NT2/D1 (cell line): Measurements from ENCODE around the gene FAM53A.

Experiments used
- DNase-seq: peaks from one replicate; pipeline ENCODE4 v3.0.0-alpha.2; 2011; ENCODE audit warnings: low read depth, low spot score
- H3K27me3 ChIP-seq: 2 replicates; pipeline ENCODE4 v1.6.0; 2011; ENCODE audit warnings: mild to moderate bottlenecking; ENCODE audit not compliant: insufficient read length, insufficient read depth
- H3K36me3 ChIP-seq: 2 replicates; pipeline ENCODE4 v1.6.1; 2011; ENCODE audit warnings: mild to moderate bottlenecking, low read length, mixed read lengths; ENCODE audit not compliant: insufficient read depth, insufficient read length
- H3K4me1 ChIP-seq: 2 replicates; pipeline ENCODE4 v1.5.1; 2011; ENCODE audit not compliant: insufficient read depth, insufficient read length
- H3K4me3 ChIP-seq: 2 replicates; pipeline ENCODE4 v1.5.1; 2011; ENCODE audit warnings: low read depth; ENCODE audit not compliant: insufficient read length
- H3K9ac ChIP-seq: 2 replicates; pipeline ENCODE4 v1.6.0; 2011; ENCODE audit warnings: low read depth; ENCODE audit not compliant: insufficient read length
- H3K9me3 ChIP-seq: 2 replicates; pipeline ENCODE4 v1.5.1; 2011; ENCODE audit warnings: mild to moderate bottlenecking, low read length; ENCODE audit not compliant: insufficient read depth
- SUZ12 ChIP-seq: IDR thresholded peaks from 2 replicates; pipeline ENCODE4 v1.6.1; 2011; ENCODE audit not compliant: insufficient read length, insufficient read depth; ENCODE audit errors: extremely low read depth
- YY1 ChIP-seq: IDR thresholded peaks from 2 replicates; pipeline ENCODE4 v1.6.1; 2011; ENCODE audit not compliant: insufficient read length, insufficient read depth
- ZNF274 ChIP-seq: IDR thresholded peaks from 2 replicates; pipeline ENCODE4 v1.6.1; 2011; ENCODE audit warnings: mild to moderate bottlenecking, low read depth, low read length

Gene FAM53A

DNA sequence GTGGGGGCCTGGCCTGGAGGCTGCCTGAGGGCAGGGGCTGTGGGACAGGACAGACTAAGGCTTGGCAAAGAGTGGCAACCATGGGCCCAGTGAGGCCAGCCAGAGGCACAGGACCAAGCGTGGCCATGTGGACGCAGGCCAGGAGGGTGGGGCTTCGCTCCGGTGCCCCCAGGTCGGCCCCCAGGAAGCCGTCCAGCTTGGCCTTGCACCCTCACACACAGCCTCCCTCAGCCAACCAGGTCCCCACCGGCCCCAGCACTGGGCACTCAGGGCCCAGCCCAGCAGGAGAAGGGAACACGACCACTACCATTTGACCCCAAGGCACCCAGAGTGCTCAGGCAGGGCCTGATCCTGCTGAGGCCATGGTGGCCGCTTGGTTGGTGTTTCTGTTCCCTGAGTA lies 57.2 kb downstream of the FAM53A start:
- Histone ChIP-seq H3K9me3 (no peaks in the 10 kb centered on the region; the same call in 1 of the 2 replicates), H3K36me3 (no peaks in the 10 kb centered on the region), H3K4me1 (no peaks in the 10 kb centered on the region), H3K9ac (no peak overlapping the region), H3K27me3 (no peaks in the 10 kb centered on the region), H3K4me3 (no peak overlapping the region)
- TF ChIP-seq YY1 = no peak
- no peak for TF ChIP-seq SUZ12
- TF ChIP-seq ZNF274 = no peak
- no peak for DNase-seq

DNA sequence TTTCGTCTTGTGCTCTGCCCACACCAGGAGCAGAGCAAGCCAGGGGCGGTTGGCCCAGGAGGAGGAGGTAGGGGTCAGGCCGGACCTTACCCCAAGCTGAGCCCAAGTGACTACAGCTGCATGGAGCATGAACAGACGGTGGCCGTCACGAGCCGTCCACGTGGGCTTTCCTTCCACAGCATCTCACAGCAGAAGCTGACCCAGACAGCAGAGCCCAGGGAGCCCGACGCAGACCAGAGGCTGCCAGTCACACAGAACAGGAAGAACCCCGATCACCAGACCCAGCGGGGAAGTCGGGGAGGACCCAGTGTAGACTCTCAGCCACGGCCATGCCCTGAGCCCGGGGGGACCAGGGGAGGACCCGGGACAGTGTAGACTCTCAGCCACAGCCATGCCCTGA lies 58.0 kb downstream of the FAM53A start:
- H3K4me1 ChIP-seq = no peaks in the 10 kb centered on the region
- H3K4me3 ChIP-seq = no peak overlapping the region
- H3K9ac ChIP-seq = no peak overlapping the region
- H3K9me3 ChIP-seq = no peaks in the 10 kb centered on the region; the same call in 1 of the 2 replicates
- no peaks in the 10 kb centered on the region for H3K27me3 ChIP-seq
- no peak for TF ChIP-seq ZNF274
- no peak for DNase-seq
- no peaks in the 10 kb centered on the region for H3K36me3 ChIP-seq

DNA sequence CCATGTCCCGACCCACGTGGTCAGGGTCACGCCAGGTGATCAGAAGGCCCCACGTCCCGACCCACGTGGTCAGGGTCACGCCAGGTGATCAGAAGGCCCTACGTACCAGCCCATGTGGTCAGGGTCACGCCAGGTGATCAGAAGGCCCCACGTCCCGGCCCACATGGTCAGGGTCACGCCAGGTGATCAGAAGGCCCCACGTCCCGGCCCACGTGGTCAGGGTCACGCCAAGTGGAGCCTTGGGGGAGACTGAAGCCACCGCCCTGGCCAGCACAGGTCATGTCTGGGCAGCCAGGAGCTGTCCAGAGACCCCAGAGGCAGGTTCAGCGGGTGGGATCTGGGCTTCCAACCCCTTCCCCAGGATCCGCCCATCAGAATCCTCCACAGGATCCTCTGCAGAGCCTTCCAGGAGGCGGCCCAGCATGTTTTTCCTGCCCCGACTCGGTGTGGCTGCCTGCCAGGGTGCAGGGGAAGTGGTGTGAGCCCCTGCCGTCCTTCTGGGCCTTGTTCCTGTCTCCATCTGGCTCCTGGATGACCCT lies 58.4 kb downstream of the FAM53A start:
- H3K27me3 ChIP-seq = no peaks in the 10 kb centered on the region
- H3K9ac ChIP-seq = no peak overlapping the region
- no peaks in the 10 kb centered on the region for H3K4me1 ChIP-seq
- no peak overlapping the region for H3K4me3 ChIP-seq
- no peaks in the 10 kb centered on the region for H3K36me3 ChIP-seq
- no peaks in the 10 kb centered on the region; the same call in 1 of the 2 replicates for H3K9me3 ChIP-seq
- no peak for DNase-seq
- TF ChIP-seq YY1 = no peak
- no peak for TF ChIP-seq ZNF274
- TF ChIP-seq SUZ12 = no peak

DNA sequence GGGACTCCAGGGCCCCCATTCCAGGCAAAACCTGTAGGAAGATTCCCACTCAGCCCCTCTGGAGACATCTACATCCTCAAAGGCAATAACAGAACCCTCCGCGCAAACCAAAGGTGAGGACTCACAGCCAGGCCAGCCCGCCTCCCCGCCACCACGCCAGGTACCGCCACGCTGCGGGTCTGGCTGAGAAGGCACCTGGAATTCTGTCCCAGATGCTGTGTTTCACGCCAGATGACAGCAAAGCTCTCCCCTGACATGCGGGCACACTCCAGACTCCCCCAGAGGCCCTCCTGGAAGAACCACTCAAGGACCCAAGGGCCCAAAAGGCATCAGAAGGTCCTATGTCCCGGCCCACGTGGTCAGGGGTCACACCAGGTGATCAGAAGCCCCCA lies 59.6 kb downstream of the FAM53A start:
- H3K9ac ChIP-seq = no peak overlapping the region
- TF ChIP-seq SUZ12 = no peak
- no peak for TF ChIP-seq YY1
- no peak for TF ChIP-seq ZNF274

DNA sequence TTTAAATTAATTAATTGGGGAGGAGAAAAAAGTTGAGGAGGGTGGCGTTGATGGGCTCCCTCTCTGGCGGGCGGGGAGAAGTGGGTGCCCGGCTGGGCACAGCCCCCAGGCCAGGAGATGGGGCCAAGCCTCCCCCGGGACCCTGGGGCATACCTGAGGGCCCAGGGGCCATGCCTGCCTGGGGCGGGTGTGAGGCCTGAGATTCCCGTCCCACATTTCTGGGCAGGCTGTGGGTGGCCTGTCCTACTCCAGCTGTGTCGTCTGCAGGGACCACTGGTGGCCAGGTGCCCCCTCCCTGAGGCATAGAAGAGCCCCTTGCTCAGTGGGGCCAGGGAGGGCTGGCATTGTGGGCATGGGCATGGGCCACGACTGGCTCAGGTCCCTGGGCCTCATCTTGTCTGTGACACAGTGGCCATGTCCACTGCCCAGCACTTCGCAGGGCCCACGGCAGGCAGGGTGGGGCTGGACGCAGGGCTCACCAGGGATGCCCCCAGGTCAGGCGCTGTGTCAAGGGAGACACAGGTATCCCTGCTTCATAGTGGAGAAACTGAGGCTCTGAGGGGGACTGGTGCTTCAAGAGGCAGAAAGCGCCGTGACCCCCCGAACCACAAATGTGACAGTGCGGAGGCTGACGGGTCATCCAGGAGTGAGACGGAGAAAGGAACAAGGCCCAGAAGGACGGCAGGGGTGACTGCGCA lies 60.1 kb downstream of the FAM53A start:
- no peak for TF ChIP-seq SUZ12
- TF ChIP-seq YY1 = no peak
- TF ChIP-seq ZNF274 = no peak
- Histone ChIP-seq H3K27me3 (no peaks in the 10 kb centered on the region), H3K4me1 (no peaks in the 10 kb centered on the region), H3K36me3 (no peaks in the 10 kb centered on the region), H3K9me3 (no peaks in the 10 kb centered on the region; the same call in 1 of the 2 replicates), H3K4me3 (no peak overlapping the region), H3K9ac (no peak overlapping the region)
- DNase-seq = no peak

More for the DNA sequence above, 59.6 kb downstream of the FAM53A start:
- H3K9me3 ChIP-seq = no peaks in the 10 kb centered on the region; the same call in 1 of the 2 replicates
- H3K36me3 ChIP-seq = no peaks in the 10 kb centered on the region
- H3K4me3 ChIP-seq = no peak overlapping the region
- no peaks in the 10 kb centered on the region for H3K27me3 ChIP-seq
- no peak for DNase-seq
- no peaks in the 10 kb centered on the region for H3K4me1 ChIP-seq

DNA sequence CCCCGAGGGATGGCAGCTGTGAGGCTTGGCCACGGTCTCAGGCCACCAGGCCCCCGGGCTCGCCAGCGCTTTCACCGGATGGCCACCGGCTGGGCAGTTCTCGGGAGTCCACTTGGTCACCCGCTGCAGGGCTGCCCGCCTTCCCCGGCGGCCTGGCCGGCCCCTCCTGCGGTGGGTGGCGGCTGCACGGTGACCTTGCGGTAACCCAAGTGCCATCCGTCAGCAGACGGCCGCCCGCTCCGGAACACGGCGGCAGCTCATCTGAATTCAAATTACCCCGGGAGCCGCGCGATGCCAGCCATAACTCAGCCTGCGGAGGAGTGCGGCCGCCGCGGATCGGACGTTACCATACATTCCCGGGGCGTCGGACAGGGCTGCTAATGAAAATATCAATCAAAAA lies 60.7 kb downstream of the FAM53A start:
- H3K9me3 ChIP-seq = no peaks in the 10 kb centered on the region; the same call in 1 of the 2 replicates
- no peaks in the 10 kb centered on the region for H3K36me3 ChIP-seq
- no peak for DNase-seq
- no peak for TF ChIP-seq SUZ12
- TF ChIP-seq YY1 = no peak
- no peak for TF ChIP-seq ZNF274
- H3K4me1 ChIP-seq = no peaks in the 10 kb centered on the region
- H3K4me3 ChIP-seq = no peak overlapping the region
- H3K9ac ChIP-seq = no peak overlapping the region
- no peaks in the 10 kb centered on the region for H3K27me3 ChIP-seq

DNA sequence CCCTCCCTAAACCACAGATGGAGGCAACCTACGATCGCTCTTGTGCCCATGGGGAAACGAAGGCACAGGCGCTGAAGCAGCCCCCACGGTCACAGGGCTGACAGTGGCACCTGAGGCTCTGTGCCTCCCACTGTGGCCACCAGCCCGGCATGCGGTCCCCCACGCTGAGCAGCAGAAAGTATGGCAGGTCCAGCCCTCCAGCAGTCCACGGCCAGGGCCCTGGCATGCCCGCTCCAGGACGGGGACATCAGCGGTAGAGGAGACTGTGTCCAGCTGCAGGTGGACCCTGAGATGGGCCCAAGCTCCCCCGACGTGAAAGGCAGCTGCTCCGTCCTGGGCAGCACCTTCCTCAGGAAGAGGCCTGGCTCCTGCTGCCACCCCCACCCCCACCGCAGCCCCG lies 61.2 kb downstream of the FAM53A start:
- Histone ChIP-seq H3K4me3 (no peak overlapping the region), H3K9ac (no peak overlapping the region), H3K4me1 (no peaks in the 10 kb centered on the region), H3K36me3 (no peaks in the 10 kb centered on the region), H3K9me3 (peaks cover 4% of the 10 kb centered on the region; the same call in 1 of the 2 replicates), H3K27me3 (no peaks in the 10 kb centered on the region)
- no peak for TF ChIP-seq SUZ12
- TF ChIP-seq YY1 = no peak
- no peak for TF ChIP-seq ZNF274
- DNase-seq = no peak
